ENCODE data around the gene PLA2G5.

The PLA2G5 gene

GRCh38 chr1:20051218-20051829 lies 18.7 kb upstream of the PLA2G5 start:
- no peaks in the 10 kb centered on the region for H4K20me1 ChIP-seq (ENCODE audit: insufficient read depth, low read length)
- no peaks in the 10 kb centered on the region for H3K4me1 ChIP-seq (ENCODE audit: insufficient read depth, low read length)
- H3K36me3 ChIP-seq (ENCODE audit: insufficient read depth, low read length): no peaks in the 10 kb centered on the region
- H3K4me3 ChIP-seq (ENCODE audit: low read depth in 1 of 2, low read length in 2 of 2): no peak overlapping the region
- H3K4me2 ChIP-seq (ENCODE audit: insufficient read depth, low read length): no peak overlapping the region
- TF ChIP-seq, protein P1, sequence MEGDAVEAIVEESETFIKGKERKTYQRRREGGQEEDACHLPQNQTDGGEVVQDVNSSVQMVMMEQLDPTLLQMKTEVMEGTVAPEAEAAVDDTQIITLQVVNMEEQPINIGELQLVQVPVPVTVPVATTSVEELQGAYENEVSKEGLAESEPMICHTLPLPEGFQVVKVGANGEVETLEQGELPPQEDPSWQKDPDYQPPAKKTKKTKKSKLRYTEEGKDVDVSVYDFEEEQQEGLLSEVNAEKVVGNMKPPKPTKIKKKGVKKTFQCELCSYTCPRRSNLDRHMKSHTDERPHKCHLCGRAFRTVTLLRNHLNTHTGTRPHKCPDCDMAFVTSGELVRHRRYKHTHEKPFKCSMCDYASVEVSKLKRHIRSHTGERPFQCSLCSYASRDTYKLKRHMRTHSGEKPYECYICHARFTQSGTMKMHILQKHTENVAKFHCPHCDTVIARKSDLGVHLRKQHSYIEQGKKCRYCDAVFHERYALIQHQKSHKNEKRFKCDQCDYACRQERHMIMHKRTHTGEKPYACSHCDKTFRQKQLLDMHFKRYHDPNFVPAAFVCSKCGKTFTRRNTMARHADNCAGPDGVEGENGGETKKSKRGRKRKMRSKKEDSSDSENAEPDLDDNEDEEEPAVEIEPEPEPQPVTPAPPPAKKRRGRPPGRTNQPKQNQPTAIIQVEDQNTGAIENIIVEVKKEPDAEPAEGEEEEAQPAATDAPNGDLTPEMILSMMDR (IDR thresholded peaks at IDR 0.05; ENCODE audit: borderline replicate concordance, extremely low read depth, low read length, poor library complexity, severe bottlenecking): no peak
- TF ChIP-seq EZH2 (IDR thresholded peaks at IDR 0.05; ENCODE audit: borderline replicate concordance, low read depth, low read length, severe bottlenecking): no peak
- ATAC-seq (ENCODE audit: insufficient read depth, low read depth) (no peak), DNase-seq (no peak)
- no peak overlapping the region for H2AFZ ChIP-seq (ENCODE audit: low read depth, low read length)
- peaks cover 29% of the 10 kb centered on the region for H3K9me3 ChIP-seq (ENCODE audit: insufficient read depth, low read length, severe bottlenecking)
- H3K9ac ChIP-seq (ENCODE audit: low read depth, low read length): no peak overlapping the region
- no peaks in the 10 kb centered on the region for H3K79me2 ChIP-seq (ENCODE audit: insufficient read depth, low read length)
- H3K27ac ChIP-seq (ENCODE audit: low read length): no peak overlapping the region
- H3K27me3 ChIP-seq (ENCODE audit: insufficient read depth, low read length, poor library complexity): no peaks in the 10 kb centered on the region

GRCh38 chr1:20052386-20052785 lies 17.6 kb upstream of the PLA2G5 start:
- Histone ChIP-seq H3K27me3 (ENCODE audit: insufficient read depth, low read length, poor library complexity) (no peaks in the 10 kb centered on the region), H3K4me1 (ENCODE audit: insufficient read depth, low read length) (no peaks in the 10 kb centered on the region), H3K9ac (ENCODE audit: low read depth, low read length) (no peak overlapping the region), H3K4me3 (ENCODE audit: low read depth in 1 of 2, low read length in 2 of 2) (no peak overlapping the region), H4K20me1 (ENCODE audit: insufficient read depth, low read length) (no peaks in the 10 kb centered on the region), H2AFZ (ENCODE audit: low read depth, low read length) (no peak overlapping the region), H3K9me3 (ENCODE audit: insufficient read depth, low read length, severe bottlenecking) (peaks cover 29% of the 10 kb centered on the region), H3K36me3 (ENCODE audit: insufficient read depth, low read length) (no peaks in the 10 kb centered on the region), H3K27ac (ENCODE audit: low read length) (no peak overlapping the region), H3K4me2 (ENCODE audit: insufficient read depth, low read length) (no peak overlapping the region), H3K79me2 (ENCODE audit: insufficient read depth, low read length) (no peaks in the 10 kb centered on the region)
- no peak for TF ChIP-seq EZH2 (IDR thresholded peaks at IDR 0.05; ENCODE audit: borderline replicate concordance, low read depth, low read length, severe bottlenecking)
- TF ChIP-seq, protein P1 (IDR thresholded peaks at IDR 0.05; ENCODE audit: borderline replicate concordance, extremely low read depth, low read length, poor library complexity, severe bottlenecking): no peak
- no peak for DNase-seq
- no peak for ATAC-seq (ENCODE audit: insufficient read depth, low read depth)

DNA sequence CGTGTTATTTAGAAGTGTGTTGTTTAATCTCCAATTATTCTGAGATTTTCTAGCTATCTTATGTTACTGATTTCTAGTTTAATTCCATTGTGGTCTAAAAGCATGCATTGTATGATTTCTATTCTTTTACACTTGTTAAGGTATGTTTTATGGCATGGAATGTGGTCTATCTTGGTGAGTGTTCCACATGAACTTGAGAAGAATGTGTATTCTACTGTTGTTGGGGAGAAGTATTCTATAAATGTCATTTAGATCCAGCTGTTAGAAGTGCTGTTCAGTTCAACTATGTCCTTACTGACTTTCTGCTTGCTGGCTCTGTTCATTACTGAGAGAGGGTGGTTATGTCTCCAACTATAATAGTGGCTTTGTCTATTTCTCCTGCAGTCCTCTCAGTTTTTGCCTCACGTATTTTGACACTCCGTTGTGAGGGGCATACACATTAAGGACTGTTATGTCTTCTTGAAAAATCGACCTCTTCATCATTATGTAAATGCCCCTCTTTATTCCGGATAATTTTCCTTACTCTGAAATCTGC lies 12.0 kb upstream of the PLA2G5 start:
- H3K4me1 ChIP-seq (ENCODE audit: insufficient read depth, low read length): no peaks in the 10 kb centered on the region
- no peak overlapping the region for H3K9ac ChIP-seq (ENCODE audit: low read depth, low read length)
- no peaks in the 10 kb centered on the region for H3K27me3 ChIP-seq (ENCODE audit: insufficient read depth, low read length, poor library complexity)
- H3K79me2 ChIP-seq (ENCODE audit: insufficient read depth, low read length): no peaks in the 10 kb centered on the region
- no peaks in the 10 kb centered on the region for H3K9me3 ChIP-seq (ENCODE audit: insufficient read depth, low read length, severe bottlenecking)
- no peaks in the 10 kb centered on the region for H4K20me1 ChIP-seq (ENCODE audit: insufficient read depth, low read length)
- TF ChIP-seq, protein P1 (IDR thresholded peaks at IDR 0.05; ENCODE audit: borderline replicate concordance, extremely low read depth, low read length, poor library complexity, severe bottlenecking): no peak
- TF ChIP-seq EZH2 (IDR thresholded peaks at IDR 0.05; ENCODE audit: borderline replicate concordance, low read depth, low read length, severe bottlenecking): no peak
- ATAC-seq (ENCODE audit: insufficient read depth, low read depth) (no peak), DNase-seq (no peak)
- no peak overlapping the region for H3K4me3 ChIP-seq (ENCODE audit: low read depth in 1 of 2, low read length in 2 of 2)
- H2AFZ ChIP-seq (ENCODE audit: low read depth, low read length): no peak overlapping the region
- no peak overlapping the region for H3K4me2 ChIP-seq (ENCODE audit: insufficient read depth, low read length)
- no peak overlapping the region for H3K27ac ChIP-seq (ENCODE audit: low read length)
- no peaks in the 10 kb centered on the region for H3K36me3 ChIP-seq (ENCODE audit: insufficient read depth, low read length)

Measured in DND-41 (cell line).